Ishikawa (cell line): ENCODE measurements around the gene SLC25A33.

ENCODE experiments used
- CEBPB ChIP-seq: IDR thresholded peaks from 2 replicates; pipeline ENCODE4 v1.6.1; 2012
- CREB1 ChIP-seq: IDR thresholded peaks from 2 replicates; pipeline ENCODE4 v1.6.1; 2012; ENCODE audit warnings: low read depth
- EGR1 ChIP-seq: IDR thresholded peaks from 2 replicates; pipeline ENCODE4 v1.6.1; 2012
- EP300 ChIP-seq: IDR thresholded peaks from 2 replicates; pipeline ENCODE4 v1.6.1; 2012; ENCODE audit warnings: borderline replicate concordance
- FOXM1 ChIP-seq: IDR thresholded peaks from 2 replicates; pipeline ENCODE4 v1.6.1; 2012; ENCODE audit warnings: low read depth, borderline replicate concordance
- MAX ChIP-seq: IDR thresholded peaks from 2 replicates; pipeline ENCODE4 v1.6.1; 2012
- NFIC ChIP-seq: IDR thresholded peaks from 2 replicates; pipeline ENCODE4 v1.6.1; 2012
- RAD21 ChIP-seq: IDR thresholded peaks from 2 replicates; pipeline ENCODE4 v1.6.1; 2012; ENCODE audit warnings: low read depth
- REST ChIP-seq: IDR thresholded peaks from 2 replicates; pipeline ENCODE4 v1.6.1; 2012; ENCODE audit warnings: low read depth, mild to moderate bottlenecking
- TAF1 ChIP-seq: IDR thresholded peaks from 2 replicates; pipeline ENCODE4 v1.6.1; 2012; ENCODE audit warnings: low read depth, mild to moderate bottlenecking
- TCF12 ChIP-seq: IDR thresholded peaks from 2 replicates; pipeline ENCODE4 v1.6.1; 2012; ENCODE audit warnings: low read depth
- TEAD4 ChIP-seq: IDR thresholded peaks from 2 replicates; pipeline ENCODE4 v1.6.1; 2012
- USF1 ChIP-seq: IDR thresholded peaks from 2 replicates; pipeline ENCODE4 v1.6.1; 2012
- YY1 ChIP-seq: IDR thresholded peaks from 2 replicates; pipeline ENCODE4 v1.6.1; 2012; ENCODE audit warnings: low read depth
- ZBTB7A ChIP-seq: IDR thresholded peaks from 2 replicates; pipeline ENCODE4 v1.6.1; 2012; ENCODE audit warnings: low read depth

Gene SLC25A33

GRCh38 chr1:9621032-9621431, 81.8 kb downstream of the SLC25A33 start:
- TF ChIP-seq ZBTB7A: no peak
- TF ChIP-seq NFIC: no peak
- no peak for TF ChIP-seq REST
- no peak for TF ChIP-seq TCF12
- TF ChIP-seq USF1: no peak

GRCh38 chr1:9624081-9624480, 84.8 kb downstream of the SLC25A33 start:
- TF ChIP-seq FOXM1: no peak
- no peak for TF ChIP-seq USF1
- no peak for TF ChIP-seq CREB1
- no peak for TF ChIP-seq ZBTB7A
- no peak for TF ChIP-seq TCF12
- no peak for TF ChIP-seq MAX
- TF ChIP-seq EGR1: no peak
- TF ChIP-seq EP300: no peak
- no peak for TF ChIP-seq NFIC
- no peak for TF ChIP-seq TAF1
- TF ChIP-seq RAD21: no peak
- no peak for TF ChIP-seq REST

GRCh38 chr1:9626201-9626608, 86.9 kb downstream of the SLC25A33 start:
- no peak for TF ChIP-seq EGR1
- TF ChIP-seq FOXM1: no peak
- no peak for TF ChIP-seq TCF12
- no peak for TF ChIP-seq MAX
- TF ChIP-seq USF1: no peak
- no peak for TF ChIP-seq NFIC
- TF ChIP-seq EP300: no peak
- no peak for TF ChIP-seq TEAD4
- no peak for TF ChIP-seq ZBTB7A
- no peak for TF ChIP-seq YY1
- no peak for TF ChIP-seq RAD21
- no peak for TF ChIP-seq CREB1
- no peak for TF ChIP-seq CEBPB
- TF ChIP-seq TAF1: no peak

GRCh38 chr1:9628541-9629444, 89.5 kb downstream of the SLC25A33 start:
- TF ChIP-seq TAF1 (no peak), MAX (no peak), FOXM1 (no peak), RAD21 (no peak), EP300 (no peak), USF1 (no peak), EGR1 (no peak), ZBTB7A (no peak), NFIC (no peak), REST (no peak), TCF12 (no peak), YY1 (no peak), TEAD4 (no peak), CREB1 (no peak), CEBPB (no peak)
